NCI-H1930 (cell line): ENCODE data around the gene SPAG16.
"Not testable (repeated sequence)": the region's sequence is repeated elsewhere in the genome, so short reads cannot be mapped to it uniquely, and the experiment has no call there.

ENCODE experiments used
- DNase-seq, 2 experiments: peaks; one replicate each; lab custom pipeline; 2025; lab: John Stamatoyannopoulos, UW

Gene SPAG16

GRCh38 chr2:213271947-213272346, 12.3 kb upstream of the SPAG16 start:
- DNase-seq = no peak

- DNase-seq = no peak
Measured at GRCh38 chr2:213274143-213274542, 10.1 kb upstream of the SPAG16 start.

- no peak for DNase-seq
Measured at GRCh38 chr2:213275265-213275664, 9.0 kb upstream of the SPAG16 start.

DNA sequence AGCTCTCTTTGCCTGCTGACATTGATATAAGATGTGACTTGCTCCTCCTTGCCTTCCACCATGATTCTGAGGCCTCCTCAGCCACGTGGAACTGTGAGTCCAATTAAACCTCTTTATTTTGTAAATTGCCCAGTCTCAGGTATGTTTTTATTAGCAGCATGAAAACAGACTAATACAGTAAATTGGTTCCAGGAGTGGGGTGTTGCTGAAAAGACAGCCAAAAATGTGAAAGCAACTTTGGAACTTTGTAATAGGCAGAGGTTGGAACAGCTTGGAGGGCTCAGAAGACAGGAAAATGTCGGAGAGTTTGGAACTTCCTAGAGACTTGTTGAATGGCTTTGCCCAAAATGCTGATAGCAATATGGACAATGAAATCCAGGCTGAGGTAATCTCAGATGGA, 7.1 kb upstream of the SPAG16 start:
- DNase-seq = not testable (repeated sequence)

DNA sequence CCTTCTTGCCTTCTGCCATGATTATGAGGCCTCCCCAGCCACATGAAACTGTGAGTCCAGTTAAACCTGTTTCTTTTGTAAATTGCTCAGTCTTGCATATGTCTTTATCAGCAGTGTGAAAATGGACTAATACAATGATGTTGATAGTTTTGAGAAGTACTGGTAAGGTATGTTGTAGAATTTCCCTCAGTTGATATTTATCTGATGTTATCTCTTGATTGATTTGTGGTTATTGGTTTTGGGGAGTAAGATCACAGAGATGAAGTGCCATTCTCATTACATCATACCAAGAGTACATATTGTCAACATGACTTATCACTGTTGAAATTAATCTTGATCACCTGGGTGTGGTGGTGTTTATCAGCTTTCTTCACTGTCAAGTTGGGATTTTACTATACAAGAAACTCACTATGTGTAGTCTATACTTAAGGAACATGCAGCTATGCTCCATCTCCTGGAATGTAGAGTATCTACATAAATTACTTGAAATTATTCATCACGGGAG, 5.1 kb upstream of the SPAG16 start:
- no peak for DNase-seq

- no peak for DNase-seq
Measured at GRCh38 chr2:213279971-213280370, 4.3 kb upstream of the SPAG16 start.

DNA sequence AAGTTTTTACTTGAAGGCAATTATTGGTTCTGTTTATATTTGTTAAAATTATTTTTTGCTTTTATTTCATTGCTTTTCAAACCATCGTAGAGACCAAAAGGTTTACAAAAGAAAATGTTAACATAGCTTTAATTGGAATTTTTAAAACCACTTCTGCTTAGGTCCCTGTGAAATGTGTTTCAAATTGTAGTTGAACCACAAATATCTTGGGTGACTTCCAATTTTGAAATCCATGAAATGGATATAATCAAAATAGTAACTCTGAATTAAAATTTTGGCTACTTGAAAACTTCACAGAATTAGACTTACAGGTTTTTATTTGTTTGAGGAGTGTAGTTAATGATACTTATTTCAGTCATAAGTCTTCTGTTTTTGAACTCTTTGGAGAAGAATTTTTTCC, 3.1 kb upstream of the SPAG16 start:
- no peak for DNase-seq

- DNase-seq = no peak
Measured at GRCh38 chr2:213285404-213285803, 1.1 kb downstream of the SPAG16 start.

DNA sequence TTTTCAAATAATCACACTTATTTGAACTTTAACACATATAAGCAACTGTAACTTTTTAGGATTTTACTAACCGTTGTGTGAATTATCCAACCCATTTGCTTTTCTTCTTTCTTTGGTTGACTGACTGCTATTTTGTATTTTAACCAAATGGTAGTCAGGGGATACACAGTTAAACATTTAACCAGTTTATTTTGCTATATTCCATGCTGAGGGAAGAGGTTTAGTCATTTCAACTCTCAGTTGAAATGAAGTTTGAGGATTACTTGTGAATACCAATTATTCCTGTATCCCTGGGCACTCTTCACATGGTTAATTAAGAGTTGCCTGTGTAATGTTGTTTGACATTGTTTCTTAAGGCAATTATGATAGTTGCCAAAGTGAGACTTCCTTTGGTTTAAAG, 1.9 kb downstream of the SPAG16 start:
- no peak for DNase-seq

GRCh38 chr2:213288913-213289700, 4.8 kb downstream of the SPAG16 start:
- DNase-seq = no peak

DNA sequence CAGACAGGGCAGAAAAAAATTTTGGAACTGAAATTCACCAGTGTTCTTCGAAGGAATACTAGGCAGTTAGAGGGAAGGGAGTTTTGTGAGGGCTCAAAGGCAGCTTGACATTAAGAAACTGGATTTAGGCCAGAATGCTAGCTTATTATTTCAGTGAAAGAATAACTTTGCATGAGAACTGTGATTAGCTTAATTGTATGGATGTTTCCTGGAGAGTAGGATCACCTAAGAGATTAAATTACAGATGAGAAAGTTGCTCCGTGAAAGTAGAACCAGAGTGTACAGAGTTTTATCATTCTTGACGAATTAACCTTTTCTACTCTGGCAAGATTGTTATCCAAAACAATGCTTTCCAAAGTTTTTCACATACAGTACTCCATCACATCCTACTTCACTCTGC, 6.2 kb downstream of the SPAG16 start:
- DNase-seq = no peak

- DNase-seq = no peak
Measured at GRCh38 chr2:213296270-213296669, 12.0 kb downstream of the SPAG16 start.

DNA sequence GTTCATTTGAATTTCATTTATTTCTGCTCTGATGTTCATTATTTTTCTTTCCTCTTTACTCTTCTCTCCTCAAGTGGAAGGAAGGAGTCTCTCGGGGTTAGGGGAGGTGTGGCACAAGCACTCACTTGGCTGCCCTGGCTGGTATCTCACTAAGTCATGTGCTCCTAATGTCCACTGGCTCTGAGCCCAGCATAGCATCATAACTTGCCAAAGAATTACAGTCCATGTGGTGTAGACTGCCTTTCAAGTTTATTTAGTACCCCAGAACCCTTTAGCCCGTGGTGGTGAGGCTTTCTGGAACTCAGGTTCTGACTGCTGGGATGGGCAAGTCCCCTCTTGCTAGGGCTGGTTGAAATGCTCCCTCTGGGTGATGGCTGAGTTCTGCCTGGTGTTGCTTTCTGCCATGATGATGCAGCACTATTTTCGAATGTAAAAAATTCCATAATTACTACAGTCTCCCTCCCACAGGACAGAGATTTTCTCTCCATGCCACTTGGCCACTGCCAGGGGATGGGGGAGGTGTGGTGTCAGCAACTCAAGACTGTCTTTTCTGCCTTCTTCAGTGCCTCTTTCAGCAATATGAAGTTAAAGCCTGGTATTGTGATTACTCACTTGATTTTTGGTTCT, 22.2 kb downstream of the SPAG16 start:
- no peak for DNase-seq

DNA sequence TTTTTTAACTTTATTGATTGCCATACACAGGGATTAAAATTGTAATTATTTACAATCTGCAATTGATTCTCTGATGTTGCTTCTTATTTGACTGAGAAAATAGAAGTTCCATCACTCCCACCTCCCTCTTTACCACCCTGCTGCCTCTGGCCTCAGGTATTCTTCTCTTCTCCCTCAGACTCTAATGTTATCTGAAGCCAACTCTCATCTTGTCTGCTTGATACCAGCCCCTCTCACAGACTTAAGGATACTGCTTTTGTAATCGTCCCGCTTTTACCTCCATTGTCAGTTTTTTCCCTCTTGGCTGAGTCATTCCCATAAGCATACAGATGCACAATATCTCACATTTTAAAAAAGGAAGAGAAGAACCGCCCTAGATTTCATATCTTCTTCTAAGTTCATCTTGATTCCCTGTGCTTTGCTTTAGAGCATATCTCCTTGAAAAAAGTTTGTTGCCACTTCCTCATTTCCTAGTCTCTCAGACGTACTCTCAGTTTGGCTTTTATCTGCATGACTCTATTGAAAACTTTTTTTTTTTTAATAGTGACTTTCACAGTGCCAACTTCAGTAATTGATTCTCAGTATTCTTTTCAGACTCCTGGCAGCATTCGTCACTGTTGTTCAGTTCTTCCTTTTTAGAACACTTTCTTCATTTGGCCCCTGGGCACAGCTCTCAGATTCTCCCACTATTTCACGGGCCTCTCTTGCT, 31.1 kb downstream of the SPAG16 start:
- no peak for DNase-seq

- DNase-seq = no peak
Measured at GRCh38 chr2:213316001-213316735, 31.9 kb downstream of the SPAG16 start.

GRCh38 chr2:213317929-213318328, 33.7 kb downstream of the SPAG16 start:
- no peak for DNase-seq

- no peak for DNase-seq
Measured at GRCh38 chr2:213320604-213321003, 36.3 kb downstream of the SPAG16 start.

DNA sequence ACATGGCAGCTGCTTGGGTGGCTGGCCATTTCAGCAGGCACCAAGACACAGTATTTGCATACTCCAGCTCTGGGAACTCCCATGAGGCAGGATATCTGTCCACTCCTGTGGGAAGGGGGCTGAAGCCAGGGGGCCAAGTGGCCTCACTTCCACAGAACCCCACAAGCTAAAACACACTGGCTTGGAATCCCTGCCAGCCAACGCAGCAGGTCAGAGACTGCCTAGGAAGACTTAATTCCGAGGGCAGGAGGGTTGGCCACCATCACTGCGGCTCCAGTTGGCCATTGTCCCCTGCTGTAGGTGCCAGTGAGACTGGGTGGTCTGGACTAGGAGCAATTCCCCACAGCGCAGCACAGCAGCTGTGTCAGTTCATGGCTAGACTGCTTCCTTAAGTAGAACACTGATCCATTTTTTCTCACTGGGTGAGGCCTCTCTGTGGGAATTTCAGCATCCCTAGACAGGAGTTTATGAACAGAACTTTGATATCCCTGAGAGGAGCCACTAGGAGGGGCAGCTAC, 52.0 kb downstream of the SPAG16 start:
- DNase-seq = no peak

DNA sequence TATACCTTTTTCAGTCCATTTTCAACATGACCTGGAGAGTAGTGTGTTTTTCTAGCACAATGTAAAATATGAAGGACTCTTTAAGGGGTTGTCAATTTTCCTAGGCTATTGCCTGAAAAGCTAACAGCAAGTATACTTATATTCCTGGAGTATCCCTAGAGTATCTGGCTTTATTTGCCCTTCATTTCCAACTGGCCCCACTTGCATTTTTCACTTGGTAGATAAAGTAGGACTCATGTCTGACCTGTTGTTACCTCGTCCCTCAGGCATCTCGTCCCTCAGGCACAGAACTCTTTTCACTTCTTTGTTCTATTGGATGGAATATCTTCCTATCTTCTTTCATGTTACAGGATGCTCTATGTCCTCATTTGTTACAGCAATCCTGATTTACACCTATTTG, 69.2 kb downstream of the SPAG16 start:
- DNase-seq = no peak

- DNase-seq = no peak
Measured at GRCh38 chr2:213376644-213377043, 92.4 kb downstream of the SPAG16 start.

DNA sequence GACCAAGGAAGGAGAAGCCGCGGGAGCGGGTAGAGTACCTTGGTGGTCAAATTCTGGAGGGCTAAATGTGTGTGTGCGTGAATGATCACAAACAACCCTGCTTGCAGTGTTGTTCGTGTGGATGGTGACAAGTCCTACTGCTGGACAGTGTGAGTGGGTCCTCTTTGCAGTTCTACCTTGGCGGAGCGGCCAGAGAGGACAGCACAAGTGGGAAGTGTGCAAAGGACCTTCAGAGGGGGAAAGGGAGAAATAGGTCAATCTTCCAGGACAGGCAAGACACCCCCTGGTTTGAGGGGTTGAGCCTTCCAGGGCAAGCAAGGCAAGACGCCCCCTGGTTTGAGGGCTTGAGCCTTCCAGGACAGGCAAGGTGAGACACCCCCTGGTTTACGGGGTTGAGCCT, 122.8 kb downstream of the SPAG16 start:
- not testable (repeated sequence) for DNase-seq
